Panc1 (cell line): Measurements from ENCODE around the gene SNX2. TPM values are rescaled to one million over a fixed set of nuclear protein-coding genes. Genes with fewer than 3 reads are reported as not detected.

ENCODE experiments used
- ATAC-seq: fragments of 200-7000 bp; cut with Tn5 transposase; 2 replicates; pipeline ENCODE4 v1.9.1; 2020; ENCODE audit warnings: mild to moderate bottlenecking, moderate library complexity
- BruUV-seq: library from RNA; stranded (reverse); fragments of 400-500 nt; replicated peaks from 2 replicates; lab custom pipeline; 2021; lab: Mats Ljungman, UMichigan
- CTCF ChIA-PET: fragments of 300-600 bp; sonication (Branson Sonifier 250); formaldehyde crosslinking; loops from one replicate; lab custom pipeline; 2022; ENCODE audit warnings: antibody characterized with exemption; lab: Charles Lee
- POLR2A ChIA-PET: fragments of 300-600 bp; sonication (Branson Sonifier 250); formaldehyde crosslinking; loops from one replicate; lab custom pipeline; 2022; ENCODE audit warnings: antibody characterized with exemption; lab: Charles Lee
- DNase-seq: peaks from one replicate; pipeline ENCODE4 v3.0.0-alpha.2; 2010; ENCODE audit warnings: low read depth, low spot score
- H3K27ac ChIP-seq: 2 replicates; pipeline ENCODE4 v1.5.1; 2011; ENCODE audit warnings: mild to moderate bottlenecking, low read length, inconsistent platforms
- H3K27me3 ChIP-seq: fragments of 200-500 bp; sonication (Bioruptor generic); 2 replicates; pipeline ENCODE4 v1.6.0; 2014; ENCODE audit warnings: low read length, inconsistent platforms; ENCODE audit not compliant: control insufficient read depth, insufficient read depth
- H3K36me3 ChIP-seq: fragments of 200-500 bp; sonication (Bioruptor generic); 2 replicates; pipeline ENCODE4 v1.5.1; 2014; ENCODE audit warnings: inconsistent platforms, mild to moderate bottlenecking, low read length, moderate library complexity; ENCODE audit not compliant: control insufficient read depth, insufficient read depth
- H3K4me1 ChIP-seq: 2 replicates; pipeline ENCODE4 v1.5.1; 2011; ENCODE audit warnings: inconsistent platforms, mild to moderate bottlenecking, low read length, moderate library complexity; ENCODE audit not compliant: control insufficient read depth, insufficient read depth
- H3K4me3 ChIP-seq, 2 experiments: 2 replicates each; pipeline ENCODE4 v1.5.1; 2011 to 2012; ENCODE audit warnings: low read depth in 2 of 2, low read length in 2 of 2, mild to moderate bottlenecking in 2 of 2, inconsistent platforms in 1 of 2, moderate library complexity in 1 of 2
- H3K9me3 ChIP-seq: fragments of 200-500 bp; sonication (Bioruptor generic); 2 replicates; pipeline ENCODE4 v1.5.1; 2014; ENCODE audit warnings: low read depth, mild to moderate bottlenecking, inconsistent platforms, low read length, moderate library complexity; ENCODE audit not compliant: control insufficient read depth, insufficient read depth
- CTCF ChIP-seq: fragments of 450-650 bp; IDR thresholded peaks from 2 replicates; pipeline ENCODE4 v1.5.1; 2017; ENCODE audit warnings: mild to moderate bottlenecking
- POLR2AphosphoS5 ChIP-seq: IDR thresholded peaks from 2 replicates; pipeline ENCODE4 v1.6.1; 2012; ENCODE audit warnings: mild to moderate bottlenecking, low read depth, low read length, moderate library complexity
- REST ChIP-seq, 2 experiments: IDR thresholded peaks; 2 replicates each; pipeline ENCODE4 v1.6.1; 2011 to 2012; ENCODE audit warnings: low read depth in 2 of 2, control low read depth in 1 of 2, low read length in 1 of 2, mild to moderate bottlenecking in 1 of 2, moderate library complexity in 1 of 2; ENCODE audit not compliant: insufficient read depth in 1 of 2
- SIN3A ChIP-seq: IDR thresholded peaks from 2 replicates; pipeline ENCODE4 v1.6.1; 2012; ENCODE audit warnings: low read depth, mild to moderate bottlenecking, low read length, moderate library complexity, borderline replicate concordance; ENCODE audit not compliant: insufficient read depth
- TCF7L2 ChIP-seq: IDR thresholded peaks from 2 replicates; pipeline ENCODE4 v1.6.1; 2011; ENCODE audit warnings: mild to moderate bottlenecking, low read depth, low read length, inconsistent platforms
- in situ Hi-C: cut with HindIII; loops from 2 replicates; pipeline ENCODE4 v1.10.0; 2016; ENCODE audit warnings: low sequenced_read_pairs, low pct_unique_long_range_greater_than_20kb
- intact Hi-C: fragments of 100-400 bp; cut with micrococcal nuclease; formaldehyde crosslinking; loops from one replicate; pipeline ENCODE4 v1.10.0; 2022; ENCODE audit not compliant: unreplicated experiment
- total RNA-seq: library from RNA; stranded (reverse); gene quantifications from one replicate; pipeline ENCODE4 v1.2.1, GENCODE V29; 2021; ENCODE audit not compliant: unreplicated experiment

SNX2 gene
- total RNA-seq, 1 experiment from 2014 or later: 66.8 TPM

GRCh38 chr5:122789461-122790171 lies 14.7 kb downstream of the SNX2 start:
- CTCF ChIA-PET: no interaction called here
- in situ Hi-C loops: no loop called here

More at GRCh38 chr5:122789461-122790171, 14.7 kb downstream of the SNX2 start:
- TF ChIP-seq REST (IDR thresholded peaks at IDR 0.05; ENCODE audit: insufficient read depth in 1 of 2, low read depth in 2 of 2, low read length in 1 of 2): no peak
- no peak for TF ChIP-seq CTCF
- no peak for TF ChIP-seq POLR2AphosphoS5
- TF ChIP-seq TCF7L2: no peak
- TF ChIP-seq SIN3A: no peak
- Histone ChIP-seq H3K4me3 (no peak overlapping the region), H3K27me3 (no peaks in the 10 kb centered on the region), H3K4me1 (no peaks in the 10 kb centered on the region; the same call in 1 of the 2 replicates), H3K27ac (no peak overlapping the region), H3K9me3 (peaks cover 4% of the 10 kb centered on the region; the same call in 1 of the 2 replicates), H3K36me3 (no peaks in the 10 kb centered on the region)
- ATAC-seq: no peak
- no TSS peak for BruUV-seq
- no peak for DNase-seq
- POLR2A ChIA-PET: no interaction called here
- intact Hi-C loops: no loop called here
